Fibroblast of skin of right quadriceps (primary cell): ENCODE measurements around the gene STAMBPL1.
"Not testable (repeated sequence)": the region's sequence is repeated elsewhere in the genome, so short reads cannot be mapped to it uniquely, and the experiment has no call there.

ENCODE experiments used
- DNase-seq: peaks from one replicate; pipeline ENCODE4 v3.0.0-alpha.2; 2013

The STAMBPL1 gene

DNA sequence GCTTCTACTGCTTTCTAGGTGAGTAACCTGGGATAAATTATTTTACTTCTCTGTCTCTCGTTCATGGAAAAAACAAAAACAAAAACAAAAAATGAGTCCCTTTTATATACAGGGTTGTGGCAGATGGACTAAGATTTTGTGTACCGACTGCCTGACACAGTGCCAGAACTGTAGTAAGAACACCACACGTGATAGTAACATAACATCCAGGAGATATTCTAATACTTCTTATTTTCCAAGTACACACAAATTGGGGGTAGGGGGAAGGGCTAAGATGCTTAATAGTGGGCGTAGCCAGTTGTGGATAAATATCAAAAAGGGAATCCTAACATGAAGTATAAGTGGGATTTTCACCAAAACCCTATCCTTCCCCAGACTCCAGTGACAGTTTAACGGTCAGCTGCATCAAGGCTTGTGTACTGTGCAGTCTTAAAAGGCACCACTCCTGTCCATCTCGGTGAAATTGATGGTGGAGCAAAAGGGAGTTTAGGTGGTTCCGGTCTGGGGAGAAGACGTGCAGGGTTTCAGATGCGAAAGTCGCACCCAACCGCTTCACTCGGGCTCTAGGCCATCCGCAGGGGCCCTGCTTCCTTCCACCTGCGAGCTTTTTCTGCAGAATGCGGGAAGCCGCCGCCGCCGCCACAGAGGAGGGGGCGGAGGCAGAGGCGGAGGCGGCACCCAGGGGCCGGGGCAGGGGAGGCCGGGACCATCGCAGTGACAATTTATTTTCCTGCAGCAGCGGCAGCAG lies at the start of gene STAMBPL1:
Gene STAMBPL1 (plus strand): TSS at position 712 of the 748 bp plus-strand sequence. CDS start 21,464 bp downstream, outside the sequence.
- no peak for DNase-seq

DNA sequence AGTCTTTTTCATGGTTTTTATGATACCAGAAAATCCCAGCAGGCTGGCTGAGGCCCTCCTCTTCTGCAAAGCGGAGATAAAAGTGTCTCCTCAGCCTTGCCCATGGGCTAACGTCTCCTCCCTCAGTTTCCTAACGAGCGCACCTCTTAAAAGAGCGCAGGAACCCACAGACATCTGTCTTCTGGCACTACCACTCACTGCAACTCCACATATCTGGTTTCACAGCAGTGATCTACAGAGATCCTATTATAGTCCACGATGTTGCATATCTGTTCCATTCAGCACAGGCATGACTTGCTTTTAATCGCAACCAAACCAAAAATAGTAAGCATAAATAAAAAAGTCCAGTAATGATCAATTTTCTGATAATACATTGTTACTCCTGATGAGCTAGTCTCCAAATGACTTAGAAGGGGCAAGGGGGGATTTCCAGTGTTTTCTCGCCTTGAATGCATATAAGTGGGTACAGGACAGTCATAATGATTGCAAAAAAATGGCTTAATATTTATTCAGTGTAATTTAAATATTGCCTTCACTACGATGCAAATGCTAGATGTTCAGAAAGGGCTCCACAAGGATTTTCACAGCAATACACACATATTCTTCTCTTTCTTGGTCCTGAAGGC lies 49.3 kb upstream of the STAMBPL1 start:
- DNase-seq, result no peak

DNA sequence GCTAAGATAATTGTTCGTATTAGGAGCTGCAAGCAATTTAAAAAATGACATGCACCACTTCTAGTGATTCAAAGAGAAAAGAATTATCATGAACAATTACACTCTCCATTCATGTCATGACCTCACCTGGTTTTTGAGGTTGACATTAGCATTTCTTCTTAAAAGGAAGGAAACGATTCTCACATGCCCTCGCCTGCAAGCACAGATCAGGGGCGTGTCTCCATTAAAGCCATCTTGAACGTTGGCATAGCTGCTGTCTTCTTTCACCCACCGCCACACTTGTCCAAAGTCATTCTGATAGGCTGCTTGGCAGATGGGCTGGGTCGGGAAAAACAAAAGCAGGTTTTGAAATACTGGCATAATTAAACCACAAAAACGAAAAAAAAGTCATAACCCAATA lies 48.3 kb upstream of the STAMBPL1 start:
- DNase-seq, result no peak

DNA sequence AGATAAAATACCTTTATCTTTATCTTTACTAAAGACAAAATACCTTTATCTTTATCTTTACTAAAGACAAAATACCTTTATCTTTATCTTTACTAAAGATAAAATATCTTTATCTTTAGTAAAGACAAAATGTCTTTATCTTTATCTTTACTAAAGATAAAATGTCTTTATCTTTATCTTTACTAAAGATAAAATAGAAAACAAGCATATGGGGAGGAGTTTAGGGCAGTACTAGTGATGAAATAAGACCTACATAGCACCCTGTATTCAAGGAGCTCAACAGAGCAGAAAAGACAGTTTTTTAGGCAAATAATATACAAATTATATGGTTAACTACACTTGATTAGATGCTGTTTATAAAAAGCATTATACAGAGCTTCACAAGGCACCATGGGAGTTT lies 47.7 kb upstream of the STAMBPL1 start:
- no peak for DNase-seq

DNA sequence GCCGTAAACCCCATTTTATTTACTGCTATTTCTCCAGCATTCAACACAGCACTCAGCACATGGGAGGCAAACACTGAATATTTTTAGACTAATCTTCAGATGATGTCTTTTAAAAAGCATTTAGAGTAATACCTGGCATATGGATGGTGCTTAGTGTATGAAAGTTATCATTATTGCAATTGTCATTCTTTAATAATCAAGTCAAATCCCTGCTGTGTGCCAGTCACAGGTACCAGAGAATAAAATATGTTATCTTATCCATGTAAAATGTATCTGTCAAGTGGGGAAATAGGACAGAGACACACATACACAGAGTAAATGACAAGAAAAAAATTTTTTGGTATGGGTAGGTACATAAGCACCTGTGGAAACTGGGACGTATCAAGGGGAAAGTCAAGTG lies 46.9 kb upstream of the STAMBPL1 start:
- no peak for DNase-seq

DNA sequence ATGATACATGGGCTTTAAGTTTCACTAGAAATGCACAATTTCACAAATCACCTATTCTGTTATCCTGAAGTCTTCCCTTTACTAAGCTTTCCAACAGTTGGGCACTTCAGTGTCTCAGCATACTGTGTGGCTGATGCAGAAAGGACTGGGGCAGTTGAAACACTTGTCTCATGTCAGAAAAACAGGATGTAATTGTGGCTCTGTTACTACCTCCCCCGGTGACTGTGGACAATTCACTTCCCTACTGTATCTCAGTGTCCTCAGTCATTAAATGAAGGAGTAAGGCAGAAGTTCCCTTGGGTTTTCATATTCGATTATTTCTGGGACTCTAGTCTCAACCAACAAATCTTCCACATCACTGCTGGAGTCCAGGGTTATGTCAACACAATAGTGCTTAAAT lies 46.3 kb upstream of the STAMBPL1 start:
- DNase-seq, result no peak

DNA sequence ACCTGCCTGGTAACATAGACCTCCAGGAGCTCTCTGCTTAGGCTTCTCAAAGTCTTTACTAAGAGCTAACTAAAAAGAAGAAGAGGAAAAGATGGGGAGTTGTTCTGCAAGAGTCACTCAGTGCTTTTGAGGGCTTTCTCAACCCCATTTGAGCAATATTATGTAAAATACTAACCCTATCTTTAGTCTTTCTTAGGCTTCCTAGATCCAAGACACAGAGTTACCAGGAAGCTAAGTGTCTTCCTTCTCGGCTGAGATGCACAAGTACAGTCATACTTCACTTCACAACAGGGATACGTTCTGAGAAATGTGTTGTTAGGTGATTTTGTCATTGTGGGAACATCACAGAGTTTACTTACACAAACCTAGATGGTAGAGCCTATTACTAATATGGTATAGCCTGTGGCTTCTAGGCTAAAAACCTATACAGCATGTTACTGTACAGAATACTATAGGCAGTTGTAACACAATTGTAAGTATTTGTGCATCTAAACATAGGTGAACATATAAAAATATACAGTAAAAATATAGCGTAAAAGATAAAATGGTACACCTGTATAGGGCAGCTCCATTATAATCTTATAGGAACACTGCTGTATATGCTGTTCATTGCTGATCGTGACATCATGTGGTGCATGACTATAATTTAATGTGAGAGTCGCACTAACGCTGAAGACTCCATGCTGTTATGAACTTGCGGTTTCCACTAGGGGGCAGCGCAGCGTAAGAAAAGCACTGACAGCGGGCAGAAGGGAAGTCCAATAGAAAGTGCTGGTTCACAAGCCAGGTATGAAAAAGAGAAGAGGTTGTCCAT lies 44.7 kb upstream of the STAMBPL1 start:
- peak; percentile 84 for DNase-seq

DNA sequence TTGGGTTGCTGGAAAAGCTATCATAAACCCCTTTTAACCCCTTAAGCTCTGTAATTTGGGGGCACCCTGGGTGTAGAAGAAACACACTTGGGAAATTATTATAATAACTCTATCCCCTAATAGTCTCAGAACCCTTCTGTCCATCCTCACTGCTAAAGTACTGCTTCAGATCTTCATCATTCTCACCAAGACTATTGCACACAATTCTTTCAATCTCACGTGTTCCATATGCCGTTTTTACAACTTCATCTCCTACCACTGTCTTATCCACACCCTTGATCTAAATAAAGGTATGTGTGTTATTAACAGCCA lies 44.2 kb upstream of the STAMBPL1 start:
- DNase-seq, result no peak

DNA sequence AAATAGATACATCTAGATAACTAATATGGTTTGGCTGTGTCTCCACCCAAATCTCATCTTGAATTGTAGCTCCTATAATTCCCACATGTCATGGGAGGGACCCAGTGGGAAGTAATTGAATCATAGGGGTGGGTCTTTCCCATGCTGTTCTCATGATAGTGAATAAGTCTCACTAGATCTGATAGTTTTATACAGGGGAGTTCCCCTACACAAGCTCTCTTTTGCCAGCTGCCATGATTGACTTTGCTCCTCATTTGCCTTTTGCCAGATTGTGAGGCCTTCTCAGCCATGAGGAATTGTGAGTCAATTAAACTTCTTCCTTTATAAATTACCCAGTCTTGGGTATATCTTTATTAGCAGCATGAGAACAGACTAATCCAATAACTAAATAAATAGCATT lies 42.4 kb upstream of the STAMBPL1 start:
- DNase-seq, result not testable (repeated sequence)

DNA sequence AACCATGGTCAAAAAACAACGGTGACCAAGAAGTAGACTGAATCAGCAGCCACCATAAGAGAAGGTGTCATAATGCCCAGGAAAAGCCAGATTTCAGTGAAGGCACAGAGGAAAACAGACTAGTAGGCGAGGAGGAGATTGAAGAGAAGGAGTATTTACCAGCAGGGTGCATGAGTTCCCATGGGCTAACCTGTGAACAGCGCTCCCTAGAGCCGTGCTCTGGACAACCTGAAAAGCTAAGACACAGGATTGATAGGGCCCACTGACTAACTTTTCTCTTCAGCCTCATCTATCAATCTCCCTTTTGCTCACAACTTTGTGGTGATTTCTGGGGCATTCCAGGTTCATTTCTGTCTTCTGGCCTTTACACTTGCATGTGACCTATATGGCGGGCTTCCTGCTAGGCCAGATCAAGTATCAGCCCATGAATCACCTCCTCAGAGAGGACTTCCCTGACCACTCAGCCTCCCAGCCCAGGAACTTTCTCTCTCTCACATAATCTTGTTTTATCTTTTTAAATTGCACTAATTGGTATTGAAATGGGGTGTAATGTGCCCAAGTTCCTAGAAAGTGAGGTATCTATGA lies 41.2 kb upstream of the STAMBPL1 start:
- DNase-seq, result no peak

DNA sequence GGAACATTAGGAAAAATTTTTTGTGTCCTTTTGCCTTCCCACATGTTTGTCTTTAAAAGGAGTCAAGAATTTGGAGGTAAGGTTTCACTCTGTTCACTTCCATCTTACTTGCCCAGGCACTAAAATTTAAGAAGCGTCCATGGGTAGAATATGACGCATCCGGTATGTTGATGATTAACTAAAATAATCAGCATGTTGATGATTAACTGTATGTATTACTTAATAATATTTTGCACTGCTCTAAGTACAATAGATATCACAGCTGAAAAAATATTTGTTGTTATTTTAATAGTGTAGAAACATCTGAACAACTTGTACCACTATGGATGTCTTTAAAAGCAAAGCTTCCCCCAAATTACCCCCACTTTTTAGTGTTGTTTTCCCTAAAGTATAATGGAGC lies 39.9 kb upstream of the STAMBPL1 start:
- DNase-seq, result no peak

DNA sequence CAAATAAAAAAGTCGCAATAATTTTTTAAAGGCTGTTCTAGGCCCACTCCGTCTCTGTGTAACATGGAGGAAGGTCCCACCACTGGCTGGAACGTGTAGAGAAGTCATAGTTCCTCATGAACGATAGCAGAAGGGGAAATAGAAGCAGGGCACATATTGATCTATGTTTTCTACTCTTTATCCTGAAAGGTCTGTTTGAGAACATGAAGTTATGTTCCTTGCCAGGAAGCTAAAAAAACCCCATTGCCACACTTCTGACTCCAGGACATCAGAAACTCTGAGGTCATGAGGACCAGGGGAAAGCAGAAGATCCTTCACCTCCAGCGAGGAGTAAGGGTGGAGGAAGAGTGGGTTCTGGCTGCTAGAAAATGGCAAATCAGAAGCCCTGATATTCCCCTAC lies 39.2 kb upstream of the STAMBPL1 start:
- DNase-seq, result no peak

DNA sequence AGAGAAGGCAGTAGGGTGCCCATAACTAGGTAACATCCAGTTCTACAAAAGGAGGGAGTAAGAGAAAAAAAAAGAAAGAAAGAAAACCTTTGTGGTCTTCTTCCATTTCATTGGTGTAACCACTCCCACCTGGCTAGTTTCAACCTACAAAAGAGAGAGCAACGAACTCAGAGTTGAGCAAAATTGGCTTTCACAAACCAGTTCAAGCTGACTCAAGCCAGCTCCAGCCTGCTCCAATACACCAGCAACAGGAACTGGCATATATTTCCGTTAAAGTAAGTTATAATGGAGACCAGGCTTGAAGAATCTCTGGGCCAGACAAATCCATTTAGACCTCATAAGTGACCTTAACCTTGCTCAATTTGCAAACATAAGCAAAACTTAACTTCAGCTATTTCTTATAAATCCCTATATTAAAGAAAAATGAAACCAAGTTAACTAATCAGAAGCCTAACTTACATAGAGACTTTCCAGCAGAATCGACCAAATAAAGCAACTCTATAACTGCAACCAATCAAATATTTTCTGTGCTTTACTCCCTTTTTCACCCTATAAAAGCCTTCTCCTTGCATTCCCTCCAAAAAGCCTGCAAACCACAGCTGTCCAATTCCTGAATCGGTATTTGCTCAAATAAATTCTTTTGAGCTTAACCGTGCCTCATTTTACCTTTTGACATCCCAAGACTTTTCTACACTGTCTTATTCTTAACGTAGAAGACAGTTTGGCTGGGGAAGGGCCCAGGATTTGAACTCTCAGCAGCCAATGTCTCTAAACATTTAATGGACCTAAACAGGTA lies 38.5 kb upstream of the STAMBPL1 start:
- DNase-seq, result no peak

DNA sequence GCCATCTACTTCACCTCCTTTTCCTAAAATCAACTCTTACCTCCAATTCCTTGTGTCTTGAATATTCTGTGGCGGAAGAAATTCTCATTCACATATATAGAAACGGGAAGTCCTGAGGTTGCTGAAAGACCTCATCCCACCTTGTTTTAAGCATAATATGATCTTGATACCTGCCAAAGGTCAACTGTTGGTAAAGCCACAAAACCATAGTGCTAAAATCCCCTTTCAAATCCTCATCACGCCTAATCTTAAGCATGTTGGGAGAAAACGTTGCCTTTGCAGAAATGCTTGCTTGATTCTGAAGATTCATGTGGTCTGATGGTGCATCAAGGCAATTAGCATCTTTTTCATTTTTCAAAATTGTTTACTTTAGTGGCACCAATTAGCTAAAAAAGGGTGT lies 36.9 kb upstream of the STAMBPL1 start:
- DNase-seq, result no peak

DNA sequence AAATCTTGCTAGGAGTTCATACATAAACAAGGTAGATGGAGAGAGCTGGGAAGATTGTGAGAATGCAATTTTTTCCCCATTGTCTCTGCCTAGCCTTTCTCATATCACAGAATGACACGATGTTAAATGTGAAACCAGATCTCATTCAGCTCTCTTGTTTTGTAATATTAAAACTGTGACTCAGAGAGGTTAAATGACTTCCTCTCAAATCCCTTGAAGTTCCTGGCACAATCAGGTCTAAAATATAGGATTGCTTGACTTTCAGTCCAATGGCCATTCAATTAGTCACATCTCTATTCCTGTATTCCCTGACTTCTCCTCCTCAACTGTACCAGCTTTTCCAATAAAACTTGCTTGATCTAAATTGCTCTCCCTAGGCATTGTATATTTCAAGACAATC lies 31.5 kb upstream of the STAMBPL1 start:
- DNase-seq, result peak; percentile 72

DNA sequence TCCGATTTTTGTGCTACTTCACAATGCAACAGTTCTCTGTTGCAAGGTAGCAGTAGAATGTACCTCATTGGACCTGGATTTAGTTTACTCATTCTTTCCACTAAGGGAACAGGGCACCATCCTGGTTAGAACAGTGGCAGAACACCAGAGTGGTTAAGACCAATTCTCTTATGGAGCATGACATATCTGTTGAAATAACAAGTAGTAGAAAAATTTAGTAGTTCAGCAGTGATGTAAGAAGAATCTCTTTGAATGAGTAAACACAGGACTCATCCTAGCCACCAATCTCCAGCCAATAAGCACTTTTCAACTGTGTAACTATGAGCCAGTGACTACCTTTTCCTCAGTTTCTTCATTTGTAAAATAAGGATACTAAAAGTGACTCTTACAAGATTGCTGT lies 30.8 kb upstream of the STAMBPL1 start:
- peak; percentile 7 for DNase-seq

DNA sequence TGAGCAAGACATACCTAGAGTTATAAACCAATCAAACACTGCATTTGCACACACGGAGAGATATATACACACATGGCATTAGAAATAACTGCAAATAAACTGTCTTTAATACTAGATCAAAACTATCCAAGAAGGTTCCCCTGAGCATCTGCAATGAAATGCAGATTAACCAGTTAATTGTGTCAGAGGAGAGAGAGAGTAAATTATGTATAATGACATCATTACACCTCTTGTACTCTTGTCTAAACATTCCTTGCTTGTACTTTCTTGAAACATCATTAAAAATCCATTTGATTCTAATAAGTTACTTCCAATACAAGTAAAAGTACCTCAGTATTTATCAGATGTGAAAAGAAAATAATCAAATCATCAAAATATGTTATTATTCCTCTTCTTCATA lies 29.3 kb upstream of the STAMBPL1 start:
- DNase-seq, result no peak

DNA sequence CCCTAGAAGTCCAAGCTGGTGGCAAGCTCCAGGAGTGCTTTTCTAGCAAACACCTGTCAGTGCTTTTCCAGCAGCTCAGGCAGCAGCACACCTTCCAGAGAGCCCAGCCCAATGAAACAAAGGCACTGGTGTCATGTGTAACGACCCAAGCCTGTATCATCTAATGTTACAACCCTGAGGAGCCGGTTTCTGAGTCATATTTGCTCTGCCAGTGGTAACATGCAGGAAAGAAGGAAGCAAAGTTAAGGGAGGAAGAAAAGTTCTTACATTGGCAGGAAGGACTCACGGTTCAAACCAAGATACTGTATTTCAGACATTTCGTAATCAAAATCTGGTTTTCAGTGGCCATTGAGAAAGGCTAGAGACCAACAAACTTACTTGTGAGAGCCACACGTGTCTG lies 28.3 kb upstream of the STAMBPL1 start, which contains the start of gene ANKRD22:
Gene ANKRD22 (minus strand): TSS at position 139 of the 400 bp plus-strand sequence. CDS start 237 bp downstream, outside the sequence.
- peak; percentile 32 for DNase-seq

DNA sequence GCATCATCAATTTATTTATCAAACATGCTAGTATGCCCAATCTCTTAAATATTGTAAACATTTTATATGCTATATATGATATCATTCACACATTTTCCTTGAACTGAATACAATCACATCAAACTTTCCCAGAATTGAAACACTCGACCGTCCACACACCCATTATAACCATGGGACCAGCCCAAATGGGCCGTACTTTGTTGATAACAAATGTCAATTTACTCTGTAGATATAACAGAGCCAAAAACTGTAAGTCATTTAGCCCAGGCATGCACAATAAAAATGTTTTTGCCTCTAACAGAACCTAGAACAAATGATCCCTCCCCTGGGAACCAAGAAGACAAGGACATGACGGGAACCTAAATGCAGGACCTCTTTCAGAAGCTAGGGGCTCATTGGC lies 27.7 kb upstream of the STAMBPL1 start:
- no peak for DNase-seq

DNA sequence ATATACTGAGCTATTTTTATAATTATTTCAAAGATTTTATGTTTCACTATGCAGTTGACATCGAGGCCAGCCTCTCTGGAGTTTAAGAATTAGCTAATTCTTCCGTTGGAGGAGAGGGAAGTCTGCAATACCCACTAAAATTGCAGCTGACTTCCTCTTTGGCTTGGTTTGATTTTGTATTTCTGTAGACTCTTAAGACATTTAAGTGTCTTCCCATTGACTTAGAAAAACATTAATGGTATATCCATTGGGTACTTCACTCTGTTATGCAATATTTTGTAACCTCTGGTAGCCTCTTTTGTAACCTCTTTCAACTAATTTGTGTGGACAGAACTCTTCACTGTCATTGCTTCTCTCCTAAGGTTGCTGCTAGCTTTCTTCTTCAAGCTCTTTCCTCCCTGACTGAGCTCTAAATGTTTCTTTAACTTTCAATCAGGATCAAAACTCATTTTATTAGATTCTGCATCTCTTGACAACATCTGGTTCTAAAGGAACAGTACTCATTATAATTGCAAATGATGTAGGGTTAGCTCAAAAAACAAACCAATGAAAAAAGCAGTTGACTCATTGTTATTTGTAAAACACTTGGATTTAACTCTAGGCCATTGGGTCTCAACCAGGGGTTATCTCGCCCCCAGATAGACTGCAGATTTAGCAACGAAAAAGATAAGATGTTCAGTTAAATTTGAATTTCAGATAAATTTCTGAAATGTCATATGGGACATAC lies 26.7 kb upstream of the STAMBPL1 start:
- no peak for DNase-seq

DNA sequence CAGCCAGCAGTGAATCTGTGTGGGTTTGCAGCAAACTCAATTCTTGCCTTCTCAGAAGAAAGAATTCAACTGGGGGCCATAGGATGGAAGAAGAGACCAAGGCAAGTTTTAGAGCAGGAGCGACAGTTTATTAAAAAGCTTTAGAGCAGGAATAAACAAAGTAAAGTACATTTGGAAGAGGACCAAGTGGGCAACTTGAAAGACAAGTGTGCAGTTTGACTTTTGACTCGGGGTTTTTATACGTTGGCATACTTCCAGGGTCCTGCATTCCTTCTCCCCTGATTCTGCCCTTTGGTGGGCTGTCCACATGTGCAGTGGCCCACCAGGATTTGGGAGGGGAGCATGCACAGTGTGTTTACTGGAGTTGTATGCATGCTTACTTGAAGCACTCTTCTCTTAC lies 25.4 kb upstream of the STAMBPL1 start:
- DNase-seq, result no peak

DNA sequence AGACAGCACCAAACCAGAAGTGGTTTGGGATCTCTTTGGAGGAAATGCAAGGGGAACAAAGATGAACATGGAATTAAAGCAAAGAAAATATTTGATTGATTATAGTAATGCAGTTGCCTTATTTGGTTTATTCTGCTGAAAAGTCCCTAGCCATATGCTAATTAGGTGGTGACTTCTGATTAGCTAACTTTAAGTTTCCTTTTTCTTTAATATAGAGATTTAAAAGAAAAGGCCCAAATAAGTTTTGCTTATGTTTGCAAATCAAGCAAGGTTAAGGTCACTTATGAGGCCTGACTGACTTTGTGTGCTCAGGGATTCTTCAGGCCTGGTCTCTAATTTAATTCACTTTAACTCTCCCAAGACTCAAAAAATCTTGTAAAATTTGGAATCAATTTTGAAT lies 22.2 kb upstream of the STAMBPL1 start:
- no peak for DNase-seq
